ENCODE measurements around the gene CPSF7.

Gene CPSF7

GRCh38 chr11:61375761-61376108 is 54.0 kb downstream of the CPSF7 start:
- TF ChIP-seq SPI1 (IDR thresholded peaks at IDR 0.05; ENCODE audit: borderline replicate concordance, low read depth) (no peak), REST (IDR thresholded peaks at IDR 0.05; ENCODE audit: insufficient replicate concordance, low read depth) (peak; percentile 63)
- H3K27me3 ChIP-seq (ENCODE audit: insufficient read depth, poor library complexity, severe bottlenecking), result no peaks in the 10 kb centered on the region
- no peak overlapping the region for H3K4me3 ChIP-seq (replicated peaks; ENCODE audit: insufficient read depth, low read length)
- H3K27ac ChIP-seq (replicated peaks), result no peak overlapping the region
- DNase-seq (ENCODE audit: low read depth in 1 of 2, low spot score in 1 of 2), result no peak

GRCh38 chr11:61372659-61373420 is 56.9 kb downstream of the CPSF7 start:
- Histone ChIP-seq H3K27me3 (ENCODE audit: insufficient read depth, poor library complexity, severe bottlenecking) (no peaks in the 10 kb centered on the region), H3K27ac (replicated peaks) (no peak overlapping the region), H3K4me3 (replicated peaks; ENCODE audit: insufficient read depth, low read length) (no peak overlapping the region)
- TF ChIP-seq REST (IDR thresholded peaks at IDR 0.05; ENCODE audit: insufficient replicate concordance, low read depth), result no peak
- TF ChIP-seq CTCF (IDR thresholded peaks at IDR 0.05; ENCODE audit: insufficient read depth, low read length), result no peak
- TF ChIP-seq POLR2AphosphoS5 (IDR thresholded peaks at IDR 0.05; ENCODE audit: low read depth), result no peak
- no peak for TF ChIP-seq SPI1 (IDR thresholded peaks at IDR 0.05; ENCODE audit: borderline replicate concordance, low read depth)
- no peak for TF ChIP-seq GABPA (IDR thresholded peaks at IDR 0.05; ENCODE audit: low read depth)
- no peak for DNase-seq (ENCODE audit: low read depth in 1 of 2, low spot score in 1 of 2)

GRCh38 chr11:61370349-61371005 is 59.3 kb downstream of the CPSF7 start:
- Histone ChIP-seq H3K4me3 (replicated peaks; ENCODE audit: insufficient read depth, low read length) (no peak overlapping the region), H3K27me3 (ENCODE audit: insufficient read depth, poor library complexity, severe bottlenecking) (no peaks in the 10 kb centered on the region), H3K27ac (replicated peaks) (no peak overlapping the region)
- TF ChIP-seq POLR2AphosphoS5 (IDR thresholded peaks at IDR 0.05; ENCODE audit: low read depth) (no peak), GABPA (IDR thresholded peaks at IDR 0.05; ENCODE audit: low read depth) (no peak), SPI1 (IDR thresholded peaks at IDR 0.05; ENCODE audit: borderline replicate concordance, low read depth) (no peak), REST (IDR thresholded peaks at IDR 0.05; ENCODE audit: insufficient replicate concordance, low read depth) (no peak), CTCF (IDR thresholded peaks at IDR 0.05; ENCODE audit: insufficient read depth, low read length) (no peak)
- DNase-seq (ENCODE audit: low read depth in 1 of 2, low spot score in 1 of 2), result no peak

All from HL-60 (cell line).